SU-DHL-6 (cell line): Measurements from ENCODE around the gene EPC1.

Experiments used
- H2AFZ ChIP-seq: fragments of 200-600 bp; sonication (generic); 2 replicates; pipeline ENCODE4 v1.6.1; 2014; ENCODE audit warnings: low read depth, mild to moderate bottlenecking, moderate library complexity, mixed read lengths, antibody characterized with exemption, low read length; ENCODE audit not compliant: severe bottlenecking
- H3F3A ChIP-seq: fragments of 200-600 bp; shearing (Covaris generic); 2 replicates; pipeline ENCODE4 v1.6.0; 2016; ENCODE audit warnings: antibody characterized with exemption, mild to moderate bottlenecking; ENCODE audit not compliant: insufficient read depth
- H3K27ac ChIP-seq: fragments of 200-600 bp; sonication (generic); 2 replicates; pipeline ENCODE4 v1.5.1; 2016; ENCODE audit warnings: low read depth, mild to moderate bottlenecking, low read length, moderate library complexity, mixed read lengths
- H3K27me3 ChIP-seq: fragments of 200-600 bp; sonication (generic), shearing (Covaris generic); 2 replicates; pipeline ENCODE4 v1.6.0; 2014; ENCODE audit warnings: mild to moderate bottlenecking, low read length
- H3K36me3 ChIP-seq: fragments of 200-600 bp; sonication (generic); 2 replicates; pipeline ENCODE4 v1.6.1; 2014; ENCODE audit warnings: mild to moderate bottlenecking, low read length, mixed read lengths
- H3K4me2 ChIP-seq: fragments of 300-600, 200-600 bp; shearing (Covaris generic), sonication (generic); 2 replicates; pipeline ENCODE4 v1.6.0; 2014; ENCODE audit warnings: low read length, low read depth, mild to moderate bottlenecking; ENCODE audit not compliant: poor library complexity, severe bottlenecking
- H3K4me3 ChIP-seq: fragments of 200-600 bp; sonication (generic); 2 replicates; pipeline ENCODE4 v1.5.1; 2014; ENCODE audit warnings: antibody characterized with exemption, low read length, mild to moderate bottlenecking, mixed read lengths; ENCODE audit not compliant: insufficient read depth, poor library complexity, severe bottlenecking
- H3K79me2 ChIP-seq: fragments of 200-600 bp; sonication (generic); 2 replicates; pipeline ENCODE4 v1.6.1; 2014; ENCODE audit warnings: mild to moderate bottlenecking, low read length, moderate library complexity; ENCODE audit not compliant: insufficient read depth
- H3K9ac ChIP-seq: fragments of 200-600 bp; sonication (generic); 2 replicates; pipeline ENCODE4 v1.7.0; 2014; ENCODE audit warnings: mild to moderate bottlenecking, low read length
- H3K9me2 ChIP-seq: fragments of 200-600 bp; sonication (generic); replicated peaks from 2 replicates; pipeline ENCODE4 v1.6.1; 2014; ENCODE audit warnings: low read length; ENCODE audit not compliant: insufficient read depth
- H3K9me3 ChIP-seq: fragments of 200-600 bp; sonication (generic); 2 replicates; pipeline ENCODE4 v1.6.1; 2014; ENCODE audit warnings: low read length, mixed read lengths; ENCODE audit not compliant: insufficient read depth
- H4K20me1 ChIP-seq: fragments of 200-600 bp; sonication (generic); 2 replicates; pipeline ENCODE4 v1.6.1; 2014; ENCODE audit warnings: low read depth, mild to moderate bottlenecking, antibody characterized with exemption, low read length, moderate library complexity, mixed read lengths
- CTCF ChIP-seq: fragments of 200-600 bp; sonication (generic); IDR thresholded peaks from one replicate; pipeline ENCODE4 v1.5.1; 2017; ENCODE audit warnings: antibody characterized with exemption, mild to moderate bottlenecking, low read length, moderate library complexity; ENCODE audit not compliant: insufficient read depth, poor library complexity, severe bottlenecking
- EZH2phosphoT487 ChIP-seq: fragments of 200-600 bp; sonication (generic), shearing (Covaris generic); conservative IDR thresholded peaks from 2 replicates; pipeline ENCODE4 v1.6.1; 2018; ENCODE audit warnings: mild to moderate bottlenecking, antibody characterized with exemption, low read length, moderate library complexity, mixed read lengths

EPC1 gene

DNA sequence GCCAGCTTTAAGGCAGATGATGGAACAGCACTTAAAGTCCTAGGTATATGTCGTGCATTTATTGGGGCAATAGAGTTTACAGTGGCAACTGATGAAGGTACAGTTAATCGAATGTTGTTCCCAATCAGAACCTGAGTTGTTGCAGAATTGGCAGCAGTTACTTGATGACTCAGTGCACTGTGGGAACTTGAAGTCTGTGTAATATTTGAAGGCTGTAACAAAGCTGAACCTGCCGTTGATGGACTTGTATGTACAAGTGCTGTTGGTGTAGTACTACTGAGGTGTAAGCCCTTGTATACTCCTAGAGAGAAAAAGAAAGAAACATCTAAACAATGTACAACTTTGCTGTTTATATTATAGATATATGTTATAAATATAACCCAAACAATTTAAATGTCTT, 75.3 kb downstream of the EPC1 start:
- Histone ChIP-seq H3K27ac (no peak overlapping the region), H3K79me2 (no peaks in the 10 kb centered on the region), H3K9me3 (no peaks in the 10 kb centered on the region), H2AFZ (no peak overlapping the region), H3K4me2 (no peak overlapping the region), H3K4me3 (no peak overlapping the region), H3K36me3 (peaks cover 64% of the 10 kb centered on the region), H3K9ac (no peak overlapping the region), H3F3A (peaks cover 4% of the 10 kb centered on the region; the same call in 1 of the 2 replicates), H3K27me3 (no peaks in the 10 kb centered on the region), H4K20me1 (no peaks in the 10 kb centered on the region), H3K9me2 (no peaks in the 10 kb centered on the region)
- no peak for TF ChIP-seq EZH2phosphoT487
- TF ChIP-seq CTCF = no peak

GRCh38 chr10:32269343-32270100, 77.4 kb downstream of the EPC1 start:
- no peaks in the 10 kb centered on the region for H3K9me3 ChIP-seq
- H3K36me3 ChIP-seq = peaks cover 60% of the 10 kb centered on the region
- peaks cover 4% of the 10 kb centered on the region; the same call in 1 of the 2 replicates for H3F3A ChIP-seq
- no peak overlapping the region for H3K9ac ChIP-seq
- H3K4me2 ChIP-seq = no peak overlapping the region
- H3K79me2 ChIP-seq = no peaks in the 10 kb centered on the region
- no peaks in the 10 kb centered on the region for H3K9me2 ChIP-seq
- H3K4me3 ChIP-seq = no peak overlapping the region
- no peak overlapping the region for H2AFZ ChIP-seq
- no peaks in the 10 kb centered on the region for H4K20me1 ChIP-seq
- TF ChIP-seq CTCF (no peak), EZH2phosphoT487 (no peak)
- no peaks in the 10 kb centered on the region for H3K27me3 ChIP-seq
- H3K27ac ChIP-seq = no peak overlapping the region

DNA sequence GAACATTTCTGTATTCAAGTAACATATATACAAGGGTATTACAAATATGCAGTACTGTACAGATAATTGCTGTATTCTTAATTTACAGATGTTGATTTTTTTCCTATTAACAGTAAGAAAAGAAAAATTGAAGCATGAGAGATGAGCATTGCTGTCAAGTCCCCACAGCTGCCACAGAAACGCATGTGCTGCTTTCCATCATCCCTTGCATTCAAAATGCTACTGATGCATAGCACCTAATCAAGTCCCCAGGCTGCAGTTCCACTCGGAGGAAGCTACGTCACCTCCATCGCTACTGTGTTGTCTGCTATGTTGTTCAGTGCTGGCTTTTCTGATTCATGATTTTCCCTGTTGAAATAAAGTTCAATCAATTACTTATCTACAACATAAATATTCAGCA, 78.2 kb downstream of the EPC1 start:
- H3K4me2 ChIP-seq = no peak overlapping the region

More for the DNA sequence above, 78.2 kb downstream of the EPC1 start:
- Histone ChIP-seq H2AFZ (no peak overlapping the region), H3K27me3 (no peaks in the 10 kb centered on the region), H3K4me3 (no peak overlapping the region), H3F3A (0 out of 2 replicates have a peak, but pooled peaks cover 4% of the 10 kb centered on the region), H3K9ac (no peak overlapping the region), H3K27ac (no peak overlapping the region), H3K9me2 (no peaks in the 10 kb centered on the region), H4K20me1 (no peaks in the 10 kb centered on the region), H3K79me2 (no peaks in the 10 kb centered on the region), H3K36me3 (peaks cover 54% of the 10 kb centered on the region), H3K9me3 (no peaks in the 10 kb centered on the region)
- TF ChIP-seq EZH2phosphoT487 (no peak), CTCF (no peak)
